Breast epithelium (tissue), 4 donors: ENCODE measurements around the gene DAB1. TPM values are rescaled to one million over a fixed set of nuclear protein-coding genes. Genes with fewer than 3 reads are reported as not detected.

ENCODE experiments used
- DNase-seq, 2 donors: peaks; one replicate each; pipeline ENCODE4 v3.0.0-alpha.2; 2019; ENCODE audit warnings: low spot score in 2 of 2
- H3K27ac ChIP-seq, 2 donors: fragments of 200-600 bp; sonication (generic) in 1 of 2; one replicate each; pipeline ENCODE4 v1.5.1; 2016 to 2019; ENCODE audit warnings: mild to moderate bottlenecking in 1 of 2
- H3K27me3 ChIP-seq, 2 donors: fragments of 200-600 bp; sonication (generic) in 1 of 2; one replicate each; pipeline versions ENCODE4 v1.5.1 to v1.6.0; 2017 to 2019; ENCODE audit warnings: control low read depth in 1 of 2, mild to moderate bottlenecking in 1 of 2
- H3K36me3 ChIP-seq: fragments of 200-600 bp; one replicate; pipeline ENCODE4 v1.5.1; 2019
- H3K4me1 ChIP-seq, 2 donors: fragments of 200-600 bp; sonication (generic); one replicate each; pipeline ENCODE4 v1.5.1; 2016 to 2019; ENCODE audit warnings: control low read depth in 1 of 2
- H3K4me3 ChIP-seq, 3 donors: fragments of 200-600 bp; sonication (generic); 1 replicate in 2 of 3; 2 replicates in 1 of 3; pipeline ENCODE4 v1.5.1; 2016 to 2019; ENCODE audit warnings: mild to moderate bottlenecking in 3 of 3, moderate library complexity in 2 of 3
- H3K9me3 ChIP-seq, 2 donors: fragments of 200-600 bp; sonication (generic) in 1 of 2; one replicate each; pipeline ENCODE4 v1.5.1; 2016 to 2019; ENCODE audit warnings: control low read depth in 1 of 2
- POLR2A ChIP-seq: fragments of 450-650 bp; IDR thresholded peaks from one replicate; pipeline ENCODE4 v1.6.1; 2016; ENCODE audit warnings: antibody characterized with exemption, mild to moderate bottlenecking, moderate library complexity
- POLR2AphosphoS5 ChIP-seq, 3 donors: sonication (generic); formaldehyde crosslinking; IDR thresholded peaks; one replicate each; pipeline ENCODE4 v1.6.1; 2017; ENCODE audit warnings: antibody characterized with exemption in 3 of 3
- intact Hi-C: fragments of 100-400 bp; cut with DNase I; formaldehyde crosslinking; loops from one replicate; pipeline ENCODE4 v1.15.1; 2023; ENCODE audit warnings: low total_unique reads
- total RNA-seq, 3 donors: library from RNA; depleted of rRNA; stranded (reverse); fragments of >200 nt; gene quantifications; one replicate each; pipeline ENCODE4 v1.1.0, GENCODE V29; 2016
- TF ChIP-seq, protein P1 (sequence below), 3 donors: fragments of 450-650 bp; IDR thresholded peaks; one replicate each; pipeline ENCODE4 v1.5.1; 2016 to 2017; ENCODE audit warnings: antibody characterized with exemption in 3 of 3, mild to moderate bottlenecking in 3 of 3, moderate library complexity in 3 of 3

DAB1 gene
- total RNA-seq, 3 donors from 2014 or later = 0.48 to 0.66 (median 0.59) TPM

DNA sequence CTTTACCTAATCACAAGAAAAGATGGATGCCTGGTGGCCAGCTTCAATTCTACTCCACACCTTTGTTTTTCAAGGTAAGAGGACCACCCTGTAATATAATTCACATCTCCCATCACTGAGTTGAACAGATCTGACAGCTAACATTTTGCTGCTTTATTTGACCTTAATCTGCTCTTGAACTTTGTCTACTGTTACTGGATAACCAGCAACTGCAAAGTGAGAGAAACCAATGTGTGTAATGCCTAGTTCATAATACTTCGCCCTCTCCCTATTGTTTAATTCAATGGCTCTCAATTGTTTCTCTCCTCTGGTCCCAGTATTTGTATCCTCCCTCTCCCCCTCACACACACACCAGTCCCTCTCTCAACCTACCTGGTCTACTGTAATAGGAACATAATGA, 214.4 kb downstream of the DAB1 start:
- H3K27ac ChIP-seq = no peak overlapping the region
- no peak overlapping the region for H3K4me3 ChIP-seq
- no peaks in the 10 kb centered on the region for H3K9me3 ChIP-seq
- TF ChIP-seq POLR2AphosphoS5 (IDR thresholded peaks at IDR 0.05) (no peak), POLR2A (no peak)
- TF ChIP-seq, protein P1, sequence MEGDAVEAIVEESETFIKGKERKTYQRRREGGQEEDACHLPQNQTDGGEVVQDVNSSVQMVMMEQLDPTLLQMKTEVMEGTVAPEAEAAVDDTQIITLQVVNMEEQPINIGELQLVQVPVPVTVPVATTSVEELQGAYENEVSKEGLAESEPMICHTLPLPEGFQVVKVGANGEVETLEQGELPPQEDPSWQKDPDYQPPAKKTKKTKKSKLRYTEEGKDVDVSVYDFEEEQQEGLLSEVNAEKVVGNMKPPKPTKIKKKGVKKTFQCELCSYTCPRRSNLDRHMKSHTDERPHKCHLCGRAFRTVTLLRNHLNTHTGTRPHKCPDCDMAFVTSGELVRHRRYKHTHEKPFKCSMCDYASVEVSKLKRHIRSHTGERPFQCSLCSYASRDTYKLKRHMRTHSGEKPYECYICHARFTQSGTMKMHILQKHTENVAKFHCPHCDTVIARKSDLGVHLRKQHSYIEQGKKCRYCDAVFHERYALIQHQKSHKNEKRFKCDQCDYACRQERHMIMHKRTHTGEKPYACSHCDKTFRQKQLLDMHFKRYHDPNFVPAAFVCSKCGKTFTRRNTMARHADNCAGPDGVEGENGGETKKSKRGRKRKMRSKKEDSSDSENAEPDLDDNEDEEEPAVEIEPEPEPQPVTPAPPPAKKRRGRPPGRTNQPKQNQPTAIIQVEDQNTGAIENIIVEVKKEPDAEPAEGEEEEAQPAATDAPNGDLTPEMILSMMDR (IDR thresholded peaks at IDR 0.05) = no peak
- H3K4me1 ChIP-seq = no peaks in the 10 kb centered on the region
- intact Hi-C loops = no loop called here
- H3K36me3 ChIP-seq = no peaks in the 10 kb centered on the region
- H3K27me3 ChIP-seq = no peaks in the 10 kb centered on the region
- DNase-seq = no peak

DNA sequence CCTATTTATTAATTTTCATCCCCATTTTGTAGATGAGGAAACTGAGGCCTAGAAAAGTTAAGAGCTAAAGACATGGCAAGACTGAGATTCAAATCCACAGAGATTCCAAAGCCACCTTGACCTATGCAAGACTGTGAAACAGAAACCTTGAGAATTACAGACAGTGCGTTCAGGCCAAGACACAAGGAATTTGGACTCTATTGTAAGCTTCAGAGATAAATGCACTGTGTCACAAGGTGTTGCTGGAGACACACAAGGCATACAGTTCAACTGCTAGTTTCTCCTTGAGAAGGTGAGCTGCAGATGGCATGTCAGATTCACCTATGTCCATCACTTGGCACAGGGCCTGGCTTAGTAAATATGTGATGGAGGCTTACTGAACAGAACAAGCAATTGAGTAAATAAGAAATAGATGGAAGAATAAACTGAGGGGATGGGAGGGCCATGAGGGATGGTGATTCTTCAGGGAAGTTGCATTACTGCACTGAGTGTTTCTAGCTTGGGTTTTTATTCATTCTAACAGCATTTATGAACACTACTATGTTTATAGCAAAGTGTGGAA, 215.0 kb downstream of the DAB1 start:
- no peak for DNase-seq
- intact Hi-C loops = no loop called here
- Histone ChIP-seq H3K4me1 (no peaks in the 10 kb centered on the region), H3K9me3 (no peaks in the 10 kb centered on the region), H3K4me3 (no peak overlapping the region), H3K27me3 (no peaks in the 10 kb centered on the region), H3K27ac (no peak overlapping the region), H3K36me3 (no peaks in the 10 kb centered on the region)
- TF ChIP-seq, protein P1 (IDR thresholded peaks at IDR 0.05) = no peak
- TF ChIP-seq POLR2A (no peak), POLR2AphosphoS5 (IDR thresholded peaks at IDR 0.05) (no peak)

DNA sequence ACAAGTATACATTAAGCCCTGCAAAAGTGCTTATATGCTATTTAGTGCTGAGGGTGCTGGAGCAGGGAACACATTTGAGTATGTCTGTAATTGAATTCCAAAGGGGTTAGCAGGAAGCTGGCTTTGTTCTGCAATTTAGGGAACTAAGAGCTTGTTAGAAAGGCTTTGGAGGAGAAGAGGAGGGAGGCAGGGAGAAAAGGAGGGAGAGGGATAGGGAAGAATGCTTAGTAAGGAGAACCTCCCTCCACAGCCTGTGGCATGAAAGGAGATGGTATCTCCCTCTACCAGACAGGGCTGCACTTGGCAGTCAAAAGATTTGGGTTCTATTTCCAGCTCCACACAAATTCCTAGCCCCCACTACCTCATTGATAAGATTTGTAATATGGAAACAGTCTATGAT, 217.8 kb downstream of the DAB1 start:
- Histone ChIP-seq H3K36me3 (no peaks in the 10 kb centered on the region), H3K4me3 (no peak overlapping the region), H3K4me1 (no peaks in the 10 kb centered on the region), H3K27me3 (no peaks in the 10 kb centered on the region), H3K9me3 (no peaks in the 10 kb centered on the region), H3K27ac (no peak overlapping the region)
- no peak for TF ChIP-seq POLR2A
- TF ChIP-seq POLR2AphosphoS5 (IDR thresholded peaks at IDR 0.05) = no peak
- TF ChIP-seq, protein P1 (IDR thresholded peaks at IDR 0.05) = no peak
- intact Hi-C loops = no loop called here
- DNase-seq = no peak

DNA sequence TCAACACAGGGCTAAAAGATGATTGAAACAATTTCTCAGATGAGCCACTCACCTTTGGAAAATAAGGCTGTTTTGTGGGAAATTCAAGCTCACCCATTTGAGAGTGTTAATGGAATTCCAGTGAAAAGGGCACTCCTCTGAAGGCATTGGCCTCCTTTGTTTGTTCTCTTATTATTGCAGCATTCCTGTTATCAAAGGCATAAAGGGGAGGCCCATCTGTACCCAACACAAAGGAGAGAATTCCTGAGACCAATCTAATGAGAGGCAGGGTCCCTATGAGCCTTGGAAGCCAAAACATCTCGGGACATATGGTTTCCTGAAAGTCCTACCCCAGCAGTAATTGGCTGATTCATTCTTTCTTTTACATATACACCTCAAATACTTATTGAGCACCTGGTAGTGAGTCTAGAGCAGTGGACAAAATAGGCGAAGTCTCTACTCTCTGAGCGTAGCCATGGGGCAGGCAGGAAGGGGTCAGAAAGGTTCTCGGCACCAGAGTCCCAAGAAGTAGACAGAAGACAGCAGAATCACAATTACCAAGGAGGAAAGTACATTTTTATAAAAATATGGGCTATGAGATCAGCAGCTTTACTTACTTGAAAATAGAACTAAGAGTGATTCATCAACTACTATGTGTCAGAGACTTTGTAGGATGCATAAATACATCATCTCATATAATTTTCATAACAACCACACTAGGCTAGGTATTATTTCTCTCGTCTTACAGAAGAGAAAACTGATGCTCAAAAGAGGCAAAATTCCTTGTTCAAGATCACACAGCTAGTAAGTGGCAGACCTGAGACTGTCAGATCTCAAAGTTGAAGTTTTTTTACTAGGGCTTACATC, 218.7 kb downstream of the DAB1 start:
- intact Hi-C loops = loop anchor here (1.0 kb wide), 1 partner anchor 10 kb away; no protein-coding TSS in a partner anchor
- H3K27ac ChIP-seq = no peak overlapping the region

More for the DNA sequence above, 218.7 kb downstream of the DAB1 start:
- no peak for DNase-seq
- Histone ChIP-seq H3K4me1 (no peaks in the 10 kb centered on the region), H3K9me3 (no peaks in the 10 kb centered on the region), H3K27me3 (no peaks in the 10 kb centered on the region), H3K4me3 (no peak overlapping the region), H3K36me3 (no peaks in the 10 kb centered on the region)
- no peak for TF ChIP-seq POLR2AphosphoS5 (IDR thresholded peaks at IDR 0.05)
- no peak for TF ChIP-seq POLR2A
- TF ChIP-seq, protein P1 (IDR thresholded peaks at IDR 0.05) = no peak
